Lower lobe of right lung (tissue), 2 donors: ENCODE results near the gene OR1F1. TPM values are rescaled to one million over a fixed set of nuclear protein-coding genes. Genes with fewer than 3 reads are reported as not detected.

Experiments
- ATAC-seq, 2 donors: fragments of 200-7000 bp; cut with Tn5 transposase; one replicate each; pipeline ENCODE4 v1.9.1; 2020 to 2022; ENCODE audit warnings: mild to moderate bottlenecking in 2 of 2, moderate library complexity in 2 of 2
- DNase-seq: peaks from one replicate; pipeline ENCODE4 v3.0.0-alpha.2; 2020
- H3K27ac ChIP-seq: fragments of 200-600 bp; one replicate; pipeline ENCODE4 v1.8.0; 2022
- H3K27me3 ChIP-seq: fragments of 200-600 bp; one replicate; pipeline ENCODE4 v1.8.0; 2022; ENCODE audit warnings: low read depth
- H3K36me3 ChIP-seq: fragments of 200-600 bp; one replicate; pipeline ENCODE4 v1.8.0; 2022; ENCODE audit warnings: mild to moderate bottlenecking
- H3K4me1 ChIP-seq: fragments of 200-600 bp; one replicate; pipeline ENCODE4 v1.8.0; 2022
- H3K4me3 ChIP-seq: fragments of 200-600 bp; one replicate; pipeline ENCODE4 v1.8.0; 2022; ENCODE audit warnings: mild to moderate bottlenecking
- H3K9me3 ChIP-seq: fragments of 200-600 bp; one replicate; pipeline ENCODE4 v1.8.0; 2022
- CTCF ChIP-seq: fragments of 200-600 bp; IDR thresholded peaks from one replicate; pipeline ENCODE4 v1.8.0; 2022; ENCODE audit warnings: antibody characterized with exemption, mild to moderate bottlenecking
- intact Hi-C: fragments of 100-400 bp; cut with DNase I; formaldehyde crosslinking; loops from one replicate; pipeline ENCODE4 v1.11.0; 2022
- total RNA-seq: library from RNA; stranded (reverse); fragmentation: NEBNext Ultra II Directional; extraction: Animal tissue kit (Norgen Biotek cat#: 25700); gene quantifications from one replicate; pipeline ENCODE4 v1.2.1, GENCODE V29; 2021
- donor health status: DM: no; HTN: yes; CAD: no; lungs with severe emphysema.

OR1F1 gene
- total RNA-seq, 1 donor from 2014 or later: not detected

- intact Hi-C loops: no loop called here
- Histone ChIP-seq H3K27me3 (peaks cover 96% of the 10 kb centered on the region), H3K36me3 (no peaks in the 10 kb centered on the region), H3K4me3 (no peak overlapping the region), H3K27ac (no peak overlapping the region), H3K4me1 (peaks cover 19% of the 10 kb centered on the region), H3K9me3 (no peaks in the 10 kb centered on the region)
- DNase-seq (peak; percentile 31), ATAC-seq (peak; percentile 8 to 26)
- TF ChIP-seq CTCF: no peak
These were observed 16.0 kb upstream of the OR1F1 start for GRCh38 chr16:3171855-3172593.

DNA sequence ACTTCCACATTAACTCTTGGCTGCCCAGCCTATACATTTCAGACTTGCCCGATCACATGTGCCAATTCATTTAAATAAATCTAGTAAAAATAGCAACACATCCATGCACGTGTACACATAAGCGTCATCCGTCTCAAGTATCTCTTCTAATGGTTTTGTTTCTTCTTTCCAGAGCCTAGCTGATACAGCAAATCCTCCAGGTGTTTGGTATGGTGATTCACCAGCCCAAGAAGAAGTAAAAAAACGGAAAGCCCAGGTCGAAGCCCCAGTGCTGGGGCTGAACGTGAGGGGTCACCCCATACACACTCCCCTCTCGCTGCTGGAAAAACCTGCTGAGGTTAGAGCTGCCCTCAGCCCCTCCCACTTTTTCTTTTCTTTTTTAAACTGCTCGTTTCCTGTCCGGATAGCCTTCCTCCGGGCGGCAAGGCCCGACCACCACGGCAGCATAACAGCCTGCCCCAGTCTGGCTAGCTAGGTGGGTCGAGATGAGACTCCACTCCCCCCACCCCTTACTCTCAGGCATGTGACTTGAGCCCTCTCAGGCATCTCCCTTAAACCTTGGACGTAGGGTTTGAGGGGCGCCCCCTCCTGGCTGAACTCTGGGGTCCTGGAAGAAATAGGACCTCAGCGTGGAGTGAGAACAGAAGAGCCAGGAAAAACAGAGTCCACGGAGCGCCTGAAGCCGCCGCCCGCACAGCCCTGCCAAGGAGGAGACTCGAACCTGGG is 13.9 kb upstream of the OR1F1 start:
- peaks cover 19% of the 10 kb centered on the region for H3K4me1 ChIP-seq
- peak; percentile 8 for TF ChIP-seq CTCF
- no peaks in the 10 kb centered on the region for H3K9me3 ChIP-seq
- DNase-seq (peak; percentile 29), ATAC-seq (no peak)
- H3K27me3 ChIP-seq: peaks cover 100% of the 10 kb centered on the region
- no peak overlapping the region for H3K4me3 ChIP-seq
- no peak overlapping the region for H3K27ac ChIP-seq
- intact Hi-C loops: no loop called here
- H3K36me3 ChIP-seq: no peaks in the 10 kb centered on the region

GRCh38 chr16:3174618-3175148 is 13.3 kb upstream of the OR1F1 start:
- Histone ChIP-seq H3K27me3 (peaks cover 100% of the 10 kb centered on the region), H3K4me3 (no peak overlapping the region), H3K27ac (no peak overlapping the region), H3K4me1 (peaks cover 19% of the 10 kb centered on the region), H3K9me3 (no peaks in the 10 kb centered on the region), H3K36me3 (no peaks in the 10 kb centered on the region)
- TF ChIP-seq CTCF: no peak
- ATAC-seq (no peak), DNase-seq (peak; percentile 17)
- intact Hi-C loops: no loop called here

- DNase-seq (peak; percentile 45), ATAC-seq (no peak)
- Histone ChIP-seq H3K4me3 (no peak overlapping the region), H3K27me3 (peaks cover 100% of the 10 kb centered on the region), H3K36me3 (no peaks in the 10 kb centered on the region), H3K27ac (no peak overlapping the region), H3K9me3 (no peaks in the 10 kb centered on the region), H3K4me1 (peaks cover 16% of the 10 kb centered on the region)
- TF ChIP-seq CTCF: no peak
- intact Hi-C loops: no loop called here
These were observed 12.6 kb upstream of the OR1F1 start for GRCh38 chr16:3175157-3176093.

GRCh38 chr16:3179651-3180050 is 8.4 kb upstream of the OR1F1 start:
- ATAC-seq: no peak
- H3K4me1 ChIP-seq: peaks cover 15% of the 10 kb centered on the region
- intact Hi-C loops: no loop called here

More at GRCh38 chr16:3179651-3180050, 8.4 kb upstream of the OR1F1 start:
- no peak for TF ChIP-seq CTCF
- Histone ChIP-seq H3K27ac (no peak overlapping the region), H3K36me3 (no peaks in the 10 kb centered on the region), H3K4me3 (no peak overlapping the region), H3K9me3 (no peaks in the 10 kb centered on the region), H3K27me3 (peaks cover 96% of the 10 kb centered on the region)
- peak; percentile 11 for DNase-seq
